H1 (cell line): ENCODE measurements around the gene PKD2. TPM values are rescaled to one million over a fixed set of nuclear protein-coding genes. Genes with fewer than 3 reads are reported as not detected.

Source experiments
- CTCF ChIA-PET: fragments of 300-600 bp; sonication (Branson Sonifier 250); formaldehyde crosslinking; loops from one replicate; lab custom pipeline; 2021; ENCODE audit not compliant: partially characterized antibody; lab: Charles Lee
- POLR2A ChIA-PET: fragments of 300-600 bp; sonication (Branson Sonifier 250); formaldehyde crosslinking; loops from one replicate; lab custom pipeline; 2021; ENCODE audit warnings: inconsistent platforms; ENCODE audit not compliant: partially characterized antibody; lab: Charles Lee
- DNase-seq, 2 experiments: peaks; one replicate each; pipeline versions ENCODE4 v3.0.0 to v3.0.0-alpha.2; 2010 to 2022; ENCODE audit warnings: low spot score in 2 of 2, low read depth in 1 of 2, mixed read lengths in 1 of 2
- FAIRE-seq: peaks from 2 replicates; lab custom pipeline; 2011; peaks lifted over from hg19 to GRCh38; lab: Jason Lieb, UNC
- H2AFZ ChIP-seq: 2 replicates; pipeline ENCODE4 v1.8.1; 2012; ENCODE audit warnings: low read length, inconsistent platforms
- H2AK5ac ChIP-seq: 2 replicates; pipeline ENCODE4 v1.6.1; 2013; ENCODE audit warnings: low read depth, low read length
- H2BK120ac ChIP-seq: replicated peaks from 2 replicates; pipeline ENCODE3; 2013; ENCODE audit warnings: low read depth, low read length, inconsistent platforms
- H2BK12ac ChIP-seq: 2 replicates; pipeline ENCODE4 v1.6.1; 2013; ENCODE audit warnings: low read depth, low read length
- H2BK15ac ChIP-seq: 2 replicates; pipeline ENCODE4 v1.6.1; 2013; ENCODE audit warnings: low read length
- H2BK20ac ChIP-seq: 2 replicates; pipeline ENCODE4 v1.6.1; 2013; ENCODE audit warnings: low read length
- H2BK5ac ChIP-seq: 2 replicates; pipeline ENCODE4 v1.6.1; 2013; ENCODE audit warnings: low read depth, low read length
- H3K14ac ChIP-seq: 2 replicates; pipeline ENCODE4 v1.6.1; 2013; ENCODE audit warnings: inconsistent platforms; ENCODE audit not compliant: insufficient read length
- H3K18ac ChIP-seq: 2 replicates; pipeline ENCODE4 v1.6.1; 2013; ENCODE audit warnings: low read length; ENCODE audit errors: extremely low read depth
- H3K23ac ChIP-seq: 2 replicates; pipeline ENCODE4 v1.6.1; 2013; ENCODE audit warnings: inconsistent platforms; ENCODE audit not compliant: insufficient read length
- H3K23me2 ChIP-seq: 2 replicates; pipeline ENCODE4 v1.6.1; 2013; ENCODE audit warnings: low read depth, low read length
- H3K27ac ChIP-seq: 2 replicates; pipeline ENCODE4 v1.6.1; 2011; ENCODE audit warnings: low read depth, low read length, inconsistent platforms
- H3K27me3 ChIP-seq, 4 experiments: replicated peaks in 1 of 4; 1 replicate in 1 of 4; 2 replicates in 3 of 4; pipeline versions ENCODE4 v1.6.1 to v1.8.1; 2011 to 2013; ENCODE audit warnings: low read length in 3 of 4, mild to moderate bottlenecking in 3 of 4, inconsistent platforms in 2 of 4, mixed read lengths in 2 of 4, moderate library complexity in 1 of 4; ENCODE audit not compliant: control insufficient read depth in 3 of 4, insufficient read depth in 3 of 4; ENCODE audit errors: extremely low read depth in 1 of 4
- H3K36me3 ChIP-seq, 4 experiments: 2 replicates each; pipeline versions ENCODE4 v1.6.1 to v1.8.1; 2011 to 2013; ENCODE audit warnings: mild to moderate bottlenecking in 4 of 4, low read length in 3 of 4, moderate library complexity in 2 of 4, control low read depth in 1 of 4, inconsistent platforms in 1 of 4; ENCODE audit not compliant: insufficient read depth in 4 of 4, control insufficient read depth in 2 of 4
- H3K4ac ChIP-seq: replicated peaks from 2 replicates; pipeline ENCODE3; 2013; ENCODE audit warnings: low read length, low read depth, mixed read lengths, inconsistent platforms; ENCODE audit not compliant: insufficient read length
- H3K4me1 ChIP-seq, 4 experiments: replicated peaks in 1 of 4; 1 replicate in 1 of 4; 2 replicates in 3 of 4; pipeline versions ENCODE4 v1.6.1 to v1.8.1; 2011 to 2013; ENCODE audit warnings: low read length in 3 of 4, inconsistent platforms in 2 of 4, mixed read lengths in 1 of 4; ENCODE audit not compliant: insufficient read depth in 4 of 4, control insufficient read depth in 3 of 4
- H3K4me2 ChIP-seq, 2 experiments: 2 replicates each; pipeline versions ENCODE4 v1.6.1 to v1.8.1; 2011 to 2013; ENCODE audit warnings: low read depth in 2 of 2, low read length in 2 of 2, control low read depth in 1 of 2, inconsistent platforms in 1 of 2, mild to moderate bottlenecking in 1 of 2; ENCODE audit not compliant: insufficient read depth in 1 of 2
- H3K4me3 ChIP-seq, 4 experiments: fragments of 200-600, 300-600 bp in 1 of 4; sonication (generic), shearing (Covaris generic), sonication (Bioruptor Twin) in 1 of 4; 2 replicates each; pipeline versions ENCODE4 v1.5.1 to v1.8.1; 2011 to 2016; ENCODE audit warnings: low read length in 4 of 4, low read depth in 3 of 4, control low read depth in 2 of 4, inconsistent platforms in 2 of 4, mild to moderate bottlenecking in 2 of 4, mixed read lengths in 1 of 4, moderate library complexity in 1 of 4; ENCODE audit not compliant: insufficient read depth in 2 of 4; ENCODE audit errors: extremely low read depth in 1 of 4
- H3K56ac ChIP-seq: replicated peaks from 2 replicates; pipeline ENCODE3; 2013; ENCODE audit warnings: low read depth, mild to moderate bottlenecking, mixed read lengths, low read length, inconsistent platforms; ENCODE audit not compliant: insufficient read length
- H3K79me1 ChIP-seq: 2 replicates; pipeline ENCODE4 v1.6.1; 2013; ENCODE audit warnings: low read depth, low read length, control low read depth
- H3K79me2 ChIP-seq, 2 experiments: 2 replicates each; pipeline versions ENCODE4 v1.6.1 to v1.8.1; 2012 to 2013; ENCODE audit warnings: low read length in 2 of 2, mild to moderate bottlenecking in 2 of 2, inconsistent platforms in 1 of 2; ENCODE audit not compliant: insufficient read depth in 2 of 2, control insufficient read depth in 1 of 2
- H3K9ac ChIP-seq, 4 experiments: replicated peaks in 1 of 4; 1 replicate in 1 of 4; 2 replicates in 3 of 4; pipeline versions ENCODE4 v1.6.1 to v1.8.1; 2011 to 2013; ENCODE audit warnings: low read depth in 3 of 4, low read length in 3 of 4, control low read depth in 2 of 4, mild to moderate bottlenecking in 2 of 4, moderate library complexity in 2 of 4, inconsistent platforms in 1 of 4; ENCODE audit errors: extremely low read depth in 1 of 4
- H3K9me3 ChIP-seq, 2 experiments: 2 replicates each; pipeline versions ENCODE4 v1.6.1 to v1.8.1; 2012 to 2013; ENCODE audit warnings: mild to moderate bottlenecking in 2 of 2, moderate library complexity in 2 of 2, control low read depth in 1 of 2, inconsistent platforms in 1 of 2, low read depth in 1 of 2, low read length in 1 of 2, mixed read lengths in 1 of 2; ENCODE audit not compliant: insufficient read depth in 2 of 2
- H4K20me1 ChIP-seq, 2 experiments: replicated peaks in 1 of 2; 2 replicates each; pipeline versions ENCODE3 to v1.8.1; 2011 to 2013; ENCODE audit warnings: inconsistent platforms in 2 of 2, low read length in 2 of 2, mild to moderate bottlenecking in 1 of 2; ENCODE audit not compliant: insufficient read depth in 2 of 2, control insufficient read depth in 1 of 2
- H4K5ac ChIP-seq: 2 replicates; pipeline ENCODE4 v1.6.1; 2013; ENCODE audit warnings: low read length, low read depth, mixed read lengths, inconsistent platforms; ENCODE audit not compliant: insufficient read length
- H4K8ac ChIP-seq: 2 replicates; pipeline ENCODE4 v1.8.0; 2013; ENCODE audit warnings: mild to moderate bottlenecking, moderate library complexity, low read length, inconsistent platforms; ENCODE audit not compliant: insufficient read depth; ENCODE audit errors: extremely low read depth
- H4K91ac ChIP-seq: replicated peaks from 2 replicates; pipeline ENCODE3; 2013; ENCODE audit warnings: low read length, mixed read lengths, inconsistent platforms; ENCODE audit not compliant: insufficient read length
- CTCF ChIP-seq, 3 experiments: IDR thresholded peaks; 1 replicate in 2 of 3; 2 replicates in 1 of 3; pipeline versions ENCODE4 v1.5.1 to v1.6.1; 2011; ENCODE audit warnings: low read length in 3 of 3, mild to moderate bottlenecking in 3 of 3, inconsistent platforms in 2 of 3, low read depth in 1 of 3, moderate library complexity in 1 of 3; ENCODE audit not compliant: insufficient read depth in 1 of 3; ENCODE audit errors: control extremely low read depth in 1 of 3
- FOSL1 ChIP-seq: IDR thresholded peaks from 2 replicates; pipeline ENCODE4 v1.6.1; 2011; ENCODE audit warnings: mild to moderate bottlenecking, low read depth, low read length, moderate library complexity; ENCODE audit not compliant: insufficient read depth
- RAD21 ChIP-seq, 2 experiments: IDR thresholded peaks in 1 of 2; conservative IDR thresholded peaks in 1 of 2; 2 replicates each; pipeline ENCODE4 v1.6.1; 2011; ENCODE audit warnings: low read depth in 2 of 2, low read length in 2 of 2, improper control_type of control experiment in 1 of 2, inconsistent platforms in 1 of 2, mild to moderate bottlenecking in 1 of 2, moderate library complexity in 1 of 2
- ZNF274 ChIP-seq: IDR thresholded peaks from 2 replicates; pipeline ENCODE4 v1.7.0; 2012; ENCODE audit warnings: low read length, borderline replicate concordance; ENCODE audit errors: extremely low read depth
- WGBS, 2 experiments: shearing (Covaris generic) in 1 of 2; methylation state at CpG; one replicate each; pipeline versions ENCODE4 v1.1.6 to v1.1.7; 2013 to 2015; ENCODE audit warnings: low lambda C conversion rate in 2 of 2, mixed read lengths in 2 of 2, inconsistent platforms in 1 of 2, low coverage in 1 of 2, missing lambda C conversion rate in 1 of 2; ENCODE audit not compliant: insufficient replicate concordance in 2 of 2, insufficient coverage in 1 of 2, insufficient read length in 1 of 2; ENCODE audit errors: extremely low coverage in 1 of 2, missing lambda C conversion rate in 1 of 2; 5-methylcytosine and 5-hydroxymethylcytosine counted together
- polyA plus RNA-seq, 7 experiments: library from polyadenylated mRNA; depleted of rRNA in 3 of 7; stranded (reverse) in 5 of 7; unstranded in 2 of 7; fragments of >200 nt in 5 of 7; fragments of 200-250 nt in 2 of 7; gene quantifications; 1 replicate in 5 of 7; 2 replicates in 1 of 7; 4 replicates in 1 of 7; pipeline versions ENCODE4 v1.2.1 to v1.2.3, GENCODE V29; 2011 to 2013; ENCODE audit warnings: missing spikeins in 2 of 7, mixed read lengths in 2 of 7
- total RNA-seq: library from RNA; stranded (reverse); fragmentation: NEBNext Ultra II Directional; extraction: Animal tissue kit (Norgen Biotek cat#: 25700); gene quantifications from 2 replicates; pipeline ENCODE4 v1.2.1, GENCODE V29; 2021

PKD2 gene
- total and polyA plus RNA-seq, 2 of the 8 experiments (the other 6 are each of a cell fraction or from before 2014, with no cell fraction given) = 16.0 to 32.0 TPM

- 68% methylated on average over 2 of the region's 3 CpGs; no CpG with 5 or more reads in 1 of the 2 experiments for WGBS, 2 experiments
- CTCF ChIA-PET = interaction anchor here (0.6 to 4.7 kb wide), 31 partner anchors 9 to 314 kb away, joined by 3 to 79 read pairs (median 4); partner anchors contain the start of gene PPM1K
- peaks cover 0 to 44% (median 12%) of the 10 kb centered on the region in 4 experiments; a peak in 5 of 8 replicates for H3K36me3 ChIP-seq
- no peak overlapping the region for H2AFZ ChIP-seq
- TF ChIP-seq CTCF (IDR thresholded peaks at IDR 0.05; ENCODE audit: control extremely low read depth in 1 of 3, insufficient read depth in 1 of 3, low read depth in 1 of 3, low read length in 3 of 3) (peak in 2 of 3 experiments; percentile 72 to 79; a peak in 3 of 4 replicates), RAD21 (IDR thresholded peaks at IDR 0.05 in 1 of 2, conservative IDR thresholded peaks at IDR 0.05 in 1 of 2; ENCODE audit: low read depth in 2 of 2, low read length in 2 of 2) (peak; percentile 89 to 98), FOSL1 (no peak), ZNF274 (no peak)
- TF ChIP-seq, all 59 proteins: peak for 2
- H4K91ac ChIP-seq = no peak overlapping the region
- POLR2A ChIA-PET = no interaction called here
- H2BK12ac ChIP-seq = no peak overlapping the region
- H2BK20ac ChIP-seq = no peak overlapping the region
- no peak overlapping the region for H4K5ac ChIP-seq
- H3K27ac ChIP-seq = no peak overlapping the region
- H3K56ac ChIP-seq = no peak overlapping the region
- H3K9ac ChIP-seq = no peak overlapping the region
- H3K23ac ChIP-seq = no peak overlapping the region
- DNase-seq = no peak
- no peaks in the 10 kb centered on the region for H3K79me2 ChIP-seq
- no peaks in the 10 kb centered on the region for H3K27me3 ChIP-seq
- no peak overlapping the region for H3K4me2 ChIP-seq
- no peaks in the 10 kb centered on the region for H3K79me1 ChIP-seq
- H3K4ac ChIP-seq = no peak overlapping the region
- no peak overlapping the region for H4K8ac ChIP-seq
- no peaks in the 10 kb centered on the region for H4K20me1 ChIP-seq
- peak; percentile 80 for FAIRE-seq
- H3K9me3 ChIP-seq = no peaks in the 10 kb centered on the region
- no peak overlapping the region for H2BK5ac ChIP-seq
- no peaks in the 10 kb centered on the region; a peak in 1 of 7 replicates for H3K4me1 ChIP-seq
- no peak overlapping the region for H3K18ac ChIP-seq
- H2AK5ac ChIP-seq = no peak overlapping the region
- H3K14ac ChIP-seq = no peak overlapping the region
- no peak overlapping the region for H2BK15ac ChIP-seq
- no peaks in the 10 kb centered on the region for H3K23me2 ChIP-seq
- H2BK120ac ChIP-seq = no peak overlapping the region
- no peak overlapping the region for H3K4me3 ChIP-seq
Measured at GRCh38 chr4:88054901-88055300, 47.5 kb downstream of the PKD2 start.
